ENCODE data around the gene PPIB. TPM values are rescaled to one million over a fixed set of nuclear protein-coding genes. Genes with fewer than 3 reads are reported as not detected.

The PPIB gene
- total and polyA plus RNA-seq, 8 donors: 230 to 576 (median 362) TPM

DNA sequence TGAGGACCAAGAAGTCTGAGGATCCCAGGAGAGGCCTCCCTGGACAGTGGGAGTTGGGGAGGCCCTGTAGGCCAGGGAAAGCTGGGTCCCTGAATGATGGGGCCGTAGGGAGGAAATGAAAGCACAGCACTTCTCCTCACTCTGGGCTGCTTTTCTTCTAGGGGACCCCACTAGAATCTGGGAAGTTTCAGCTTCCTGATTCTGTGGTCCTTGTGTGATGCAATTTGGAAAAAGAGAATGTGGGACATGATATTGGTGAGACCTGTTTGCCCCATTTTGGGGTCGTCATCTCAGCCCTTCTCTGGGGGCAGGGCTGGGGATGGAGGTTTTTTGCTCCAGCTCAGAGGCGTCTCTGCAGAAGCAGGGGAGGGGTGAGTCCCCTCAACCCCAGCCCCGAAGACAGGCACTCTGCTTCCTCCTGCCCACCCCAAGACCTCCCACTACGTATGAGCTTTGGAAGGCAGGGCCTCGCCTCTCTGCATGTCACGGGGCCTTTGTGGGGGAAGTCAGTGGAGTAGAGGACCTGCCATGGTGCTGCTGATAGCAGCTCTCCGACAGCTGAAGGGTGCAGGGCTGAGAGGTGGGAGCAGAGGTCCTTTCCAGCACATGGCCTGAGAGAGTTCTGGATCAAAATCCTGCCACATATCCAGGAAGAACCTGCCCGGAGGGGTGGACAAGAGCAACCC lies 12.8 kb downstream of the PPIB start:
- TF ChIP-seq, protein P1, sequence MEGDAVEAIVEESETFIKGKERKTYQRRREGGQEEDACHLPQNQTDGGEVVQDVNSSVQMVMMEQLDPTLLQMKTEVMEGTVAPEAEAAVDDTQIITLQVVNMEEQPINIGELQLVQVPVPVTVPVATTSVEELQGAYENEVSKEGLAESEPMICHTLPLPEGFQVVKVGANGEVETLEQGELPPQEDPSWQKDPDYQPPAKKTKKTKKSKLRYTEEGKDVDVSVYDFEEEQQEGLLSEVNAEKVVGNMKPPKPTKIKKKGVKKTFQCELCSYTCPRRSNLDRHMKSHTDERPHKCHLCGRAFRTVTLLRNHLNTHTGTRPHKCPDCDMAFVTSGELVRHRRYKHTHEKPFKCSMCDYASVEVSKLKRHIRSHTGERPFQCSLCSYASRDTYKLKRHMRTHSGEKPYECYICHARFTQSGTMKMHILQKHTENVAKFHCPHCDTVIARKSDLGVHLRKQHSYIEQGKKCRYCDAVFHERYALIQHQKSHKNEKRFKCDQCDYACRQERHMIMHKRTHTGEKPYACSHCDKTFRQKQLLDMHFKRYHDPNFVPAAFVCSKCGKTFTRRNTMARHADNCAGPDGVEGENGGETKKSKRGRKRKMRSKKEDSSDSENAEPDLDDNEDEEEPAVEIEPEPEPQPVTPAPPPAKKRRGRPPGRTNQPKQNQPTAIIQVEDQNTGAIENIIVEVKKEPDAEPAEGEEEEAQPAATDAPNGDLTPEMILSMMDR (IDR thresholded peaks at IDR 0.05): no peak
- Histone ChIP-seq H3K27me3 (no peaks in the 10 kb centered on the region), H3K4me1 (peaks cover 0 to 11% (median 4%) of the 10 kb centered on the region in 3 donors), H3K36me3 (peaks cover 0 to under 1% (median 0%) of the 10 kb centered on the region in 3 donors), H3K27ac (no peak overlapping the region), H3K9me3 (no peaks in the 10 kb centered on the region), H3K4me3 (no peak overlapping the region)
- no peak for DNase-seq
- FAIRE-seq: no peak
- no peak for ATAC-seq
- 77 to 83% methylated on average over 9 of the region's 9 CpGs for WGBS, 2 donors
- intact Hi-C loops (cut with DNase I): no loop called here

DNA sequence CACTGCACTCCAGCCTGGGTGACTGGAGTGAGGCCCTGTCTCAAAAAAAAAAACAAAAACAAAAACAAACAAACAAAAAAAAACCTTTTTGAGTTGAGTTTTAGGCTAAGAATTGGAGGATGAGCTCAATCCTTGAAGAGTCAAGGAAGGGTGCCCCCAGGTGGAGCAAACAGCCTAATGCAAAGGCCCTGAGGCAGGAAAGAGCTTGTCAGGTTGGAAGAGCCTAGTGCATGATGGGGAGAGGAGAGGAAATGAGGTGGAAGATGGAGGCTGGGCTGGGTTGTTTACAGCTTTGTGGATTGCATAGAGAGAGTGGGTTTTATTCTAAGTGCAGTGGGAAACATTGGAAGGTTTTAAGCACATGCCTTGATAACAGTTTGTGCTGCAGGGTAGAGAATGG lies 13.4 kb downstream of the PPIB start:
- FAIRE-seq: no peak
- no peak for ATAC-seq
- Histone ChIP-seq H3K27ac (no peak overlapping the region), H3K4me1 (peaks cover 0 to 11% (median 4%) of the 10 kb centered on the region in 3 donors), H3K36me3 (no peaks in the 10 kb centered on the region), H3K27me3 (no peaks in the 10 kb centered on the region), H3K9me3 (no peaks in the 10 kb centered on the region), H3K4me3 (no peak overlapping the region)
- intact Hi-C loops (cut with DNase I): no loop called here
- TF ChIP-seq, protein P1 (IDR thresholded peaks at IDR 0.05): no peak
- no peak for DNase-seq

DNA sequence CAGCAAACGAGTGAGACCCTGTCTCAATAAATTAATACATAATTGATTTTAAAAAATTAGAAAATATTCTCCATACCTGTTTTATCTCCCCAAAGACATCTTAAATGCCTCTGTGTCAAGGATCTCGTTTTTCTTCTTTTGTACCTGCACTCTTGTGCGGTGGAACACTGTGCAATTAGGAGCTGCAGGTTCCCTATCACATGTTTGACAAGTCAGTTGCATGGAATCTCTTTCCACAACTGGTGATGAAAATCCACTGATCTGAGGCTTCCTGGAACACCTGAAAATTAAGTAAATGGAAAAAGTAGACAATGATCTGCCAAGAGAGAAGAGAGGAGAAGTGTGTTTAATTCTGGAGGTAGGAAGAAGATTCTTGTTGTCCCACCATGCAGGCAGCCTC lies 14.2 kb downstream of the PPIB start:
- Histone ChIP-seq H3K4me1 (peaks cover 0 to 11% (median 4%) of the 10 kb centered on the region in 3 donors), H3K36me3 (peaks cover 0 to 8% (median 0%) of the 10 kb centered on the region in 3 donors), H3K4me3 (no peak overlapping the region), H3K27me3 (no peaks in the 10 kb centered on the region), H3K27ac (no peak overlapping the region), H3K9me3 (no peaks in the 10 kb centered on the region)
- no peak for ATAC-seq
- TF ChIP-seq, protein P1 (IDR thresholded peaks at IDR 0.05): no peak
- intact Hi-C loops (cut with DNase I): no loop called here
- no peak for FAIRE-seq
- no peak for DNase-seq
- 68 to 77% methylated on average over 3 of the region's 3 CpGs for WGBS, 2 donors

DNA sequence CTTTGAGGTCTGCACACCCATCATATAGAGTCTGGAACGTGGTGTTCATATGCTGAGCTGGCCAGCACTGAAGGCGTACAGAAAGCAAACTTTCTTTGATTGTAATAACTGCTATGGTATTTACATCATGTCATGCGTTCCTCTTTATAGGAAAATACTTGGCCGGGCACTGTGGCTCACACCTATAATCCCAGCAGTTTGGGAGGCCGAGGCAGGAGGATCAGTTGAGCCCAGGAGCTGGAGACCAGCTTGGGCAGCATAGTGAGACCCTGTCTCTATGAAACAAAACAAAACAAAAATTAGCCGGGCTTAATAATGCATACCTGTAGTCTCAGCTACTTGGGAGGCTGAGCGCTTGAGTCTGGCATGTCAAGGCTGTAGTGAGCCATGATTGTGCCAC lies 14.7 kb downstream of the PPIB start:
- no peak for ATAC-seq
- FAIRE-seq: no peak
- no peak overlapping the region for H3K4me3 ChIP-seq
- intact Hi-C loops (cut with DNase I): no loop called here
- H3K36me3 ChIP-seq: peaks cover 0 to 9% (median 0%) of the 10 kb centered on the region in 3 donors
- TF ChIP-seq, protein P1 (IDR thresholded peaks at IDR 0.05): no peak
- no peak for DNase-seq
- H3K27me3 ChIP-seq: no peaks in the 10 kb centered on the region
- H3K4me1 ChIP-seq: peaks cover 0 to 9% (median 4%) of the 10 kb centered on the region in 3 donors
- WGBS, 2 donors: 76 to 84% methylated on average over 7 of the region's 7 CpGs
- H3K9me3 ChIP-seq: no peaks in the 10 kb centered on the region
- H3K27ac ChIP-seq: no peak overlapping the region
